HG03045 (cell line): ENCODE measurements around the gene GLRA3.

Experiments used
- ATAC-seq: cut with Tn5 transposase; IDR thresholded peaks from one replicate; pipeline ENCODE4 v1.9.1; 2021; ENCODE audit warnings: mild to moderate bottlenecking, moderate library complexity; ENCODE audit not compliant: unreplicated experiment

The GLRA3 gene

DNA sequence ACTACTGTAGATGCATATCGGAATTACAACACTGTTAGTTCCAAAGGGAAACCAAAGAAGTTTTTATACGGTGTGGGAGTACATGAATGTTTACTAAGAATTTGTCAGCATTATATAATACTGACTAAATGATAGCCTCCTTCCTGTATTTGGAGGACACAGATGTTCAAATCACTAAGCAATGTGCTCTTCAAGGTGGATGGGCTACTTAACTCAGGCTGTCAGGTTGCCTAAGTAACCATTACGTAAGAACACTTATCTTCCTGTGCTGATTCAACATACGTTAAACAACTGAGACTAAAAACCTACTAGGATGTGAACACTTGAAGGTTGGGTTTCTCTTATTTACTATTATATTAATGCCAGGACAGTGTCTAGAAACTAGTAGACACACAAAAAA is 224.8 kb downstream of the GLRA3 start:
- no peak for ATAC-seq

DNA sequence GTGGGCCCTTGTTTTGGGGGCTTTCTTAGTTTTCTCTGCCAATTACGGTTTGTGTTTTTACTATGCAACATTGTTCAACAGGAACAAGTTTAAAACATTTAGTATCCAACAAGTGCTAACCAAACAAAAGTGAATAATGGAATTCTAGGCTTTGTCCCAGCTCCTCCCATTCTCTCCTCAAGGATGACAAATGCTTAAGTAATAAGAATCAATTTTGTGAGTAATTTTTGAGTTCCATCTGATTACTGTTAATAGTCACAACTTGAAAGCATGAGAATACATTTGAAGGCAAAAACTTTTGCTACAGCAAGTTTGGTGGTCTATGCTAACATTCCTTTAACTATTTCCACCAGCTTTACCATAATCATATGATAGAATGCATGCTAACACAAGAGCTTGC is 228.7 kb downstream of the GLRA3 start:
- no peak for ATAC-seq

DNA sequence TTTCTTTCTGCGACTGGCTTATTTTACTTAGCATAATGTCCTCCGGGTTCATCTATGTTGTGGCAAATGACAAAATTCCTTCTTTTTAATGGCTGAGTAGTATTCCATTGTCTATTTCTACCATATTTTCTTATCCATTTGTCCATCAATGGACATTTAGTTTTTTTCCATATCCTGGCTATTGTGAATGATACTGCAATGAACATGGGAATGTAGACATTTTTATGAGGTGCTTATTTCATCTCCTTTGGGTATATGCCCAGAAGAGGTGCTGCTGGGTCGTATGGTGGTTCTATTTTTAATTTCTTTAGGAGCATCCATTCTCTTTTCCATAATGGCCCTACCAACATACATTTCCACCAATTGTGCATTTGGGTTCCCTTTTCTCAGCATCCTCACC is 230.2 kb downstream of the GLRA3 start:
- ATAC-seq = no peak

DNA sequence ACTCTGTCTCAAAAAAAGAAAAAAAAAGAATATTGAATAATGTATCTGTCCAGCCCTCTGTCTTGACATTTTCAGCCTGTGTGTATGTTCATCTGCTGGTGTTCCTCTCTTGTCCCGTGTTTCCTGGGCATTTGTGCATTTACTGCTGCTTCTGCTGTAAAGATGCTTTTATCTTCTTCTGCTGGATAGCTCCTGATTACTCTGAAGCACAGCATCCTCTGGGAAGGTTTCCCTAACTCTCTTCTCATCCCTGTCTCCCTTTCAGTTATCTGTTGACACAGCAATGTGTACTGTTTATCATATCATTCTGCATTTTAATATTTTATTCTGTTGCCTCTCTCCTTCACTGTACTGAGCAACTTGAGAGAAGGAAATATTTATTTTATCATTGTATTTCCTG is 232.5 kb downstream of the GLRA3 start:
- ATAC-seq = no peak

DNA sequence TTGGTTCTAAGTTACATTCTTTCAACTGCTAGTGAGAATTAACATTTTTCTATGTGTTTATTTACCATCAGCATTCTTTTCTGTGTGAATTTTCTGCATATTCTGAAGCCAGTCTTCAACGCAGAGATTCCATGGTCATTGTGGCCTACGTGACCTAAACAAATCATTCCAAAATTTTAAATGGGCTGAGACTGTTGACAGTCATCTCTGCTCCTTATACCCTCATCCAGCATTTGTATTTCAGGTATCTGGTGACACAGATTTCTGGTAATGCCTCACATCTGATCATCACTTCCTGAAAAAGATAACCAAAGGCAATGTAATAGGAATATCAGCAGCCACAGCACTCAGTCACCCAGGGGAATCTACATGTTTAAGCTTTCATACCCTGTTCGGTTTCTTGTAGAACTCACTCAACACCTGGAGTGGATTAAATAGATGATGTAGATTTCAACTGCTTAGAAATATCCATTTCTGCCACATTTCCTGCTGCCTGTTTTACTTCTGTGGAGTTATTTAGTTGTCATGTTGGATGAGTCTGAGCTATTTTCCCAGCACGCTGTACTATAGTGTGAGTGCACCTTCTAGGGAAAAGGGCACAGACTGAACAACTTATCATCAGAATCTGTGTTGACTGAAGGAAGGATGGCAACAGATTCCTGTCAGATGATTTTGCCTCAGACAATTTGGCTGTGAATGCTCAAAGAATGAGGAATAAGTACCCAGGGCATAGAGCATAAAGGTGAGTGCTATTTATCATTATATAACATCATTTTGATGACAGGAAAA is 233.7 kb downstream of the GLRA3 start:
- no peak for ATAC-seq

DNA sequence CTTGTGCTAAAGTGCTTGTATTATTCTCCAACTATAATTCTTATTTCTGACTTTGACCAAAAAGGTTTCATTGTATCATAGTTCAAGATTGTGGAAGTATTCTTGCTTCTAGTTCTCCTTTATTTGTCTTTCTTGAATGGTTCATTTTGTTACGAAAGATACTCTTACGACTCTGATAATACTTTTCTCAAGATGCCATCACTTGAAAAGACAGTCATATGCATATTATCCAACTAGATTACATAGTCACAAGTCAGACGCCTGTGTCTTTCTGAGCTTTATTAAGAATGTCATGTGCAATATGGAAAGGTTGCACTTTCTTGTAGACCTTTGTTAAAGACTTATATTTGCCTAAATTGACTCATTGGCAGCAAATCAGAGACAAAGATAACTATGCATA is 235.3 kb downstream of the GLRA3 start:
- ATAC-seq = no peak

DNA sequence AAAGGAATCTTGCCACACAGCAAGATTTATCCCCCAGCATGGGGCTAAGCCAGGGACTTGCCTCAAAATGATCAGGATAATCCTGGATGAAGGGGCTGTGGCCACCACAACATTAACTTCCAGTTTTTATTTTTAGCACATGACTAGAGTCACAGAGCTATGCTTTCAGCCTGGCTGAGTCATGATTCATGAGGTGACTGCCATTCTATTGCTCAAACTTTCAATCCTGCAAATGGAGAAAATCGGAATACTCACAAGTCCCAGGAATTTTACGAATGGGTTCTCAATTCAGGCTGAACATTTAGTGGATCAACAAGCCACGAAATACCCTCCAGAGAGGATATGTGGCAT is 236.1 kb downstream of the GLRA3 start:
- ATAC-seq = no peak

DNA sequence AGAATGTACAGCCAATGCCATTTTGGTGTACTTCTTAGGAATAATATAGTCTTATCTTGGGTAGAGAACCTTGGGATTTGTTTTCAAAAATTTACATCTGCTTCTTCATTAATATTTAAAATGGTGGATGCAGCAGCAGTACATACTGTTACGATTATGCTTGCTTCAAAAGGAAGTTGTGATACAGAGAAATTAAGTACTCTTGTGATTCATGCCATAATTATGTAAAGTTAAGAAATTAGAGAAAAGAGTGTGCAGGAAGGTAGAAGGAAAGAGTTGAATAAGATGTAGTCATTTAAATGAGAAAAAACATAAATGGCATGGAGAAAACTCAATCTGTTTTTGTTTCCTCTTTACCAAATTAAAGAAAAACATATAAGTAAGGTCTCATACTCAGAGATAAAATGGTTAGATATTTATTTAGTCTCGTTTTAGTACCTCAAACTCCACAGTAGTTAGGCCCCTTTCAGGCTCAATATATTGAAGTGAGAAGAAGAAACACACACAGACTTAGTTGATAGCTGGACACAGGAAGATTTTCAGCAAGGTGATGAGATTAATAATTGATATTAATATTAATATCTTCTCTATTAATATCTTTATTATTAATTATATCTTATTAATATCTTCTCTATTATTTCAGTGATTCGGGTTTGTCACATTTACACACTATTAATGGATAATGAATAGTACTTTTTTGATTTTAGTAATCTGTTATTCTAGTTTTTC is 236.6 kb downstream of the GLRA3 start:
- ATAC-seq = no peak

DNA sequence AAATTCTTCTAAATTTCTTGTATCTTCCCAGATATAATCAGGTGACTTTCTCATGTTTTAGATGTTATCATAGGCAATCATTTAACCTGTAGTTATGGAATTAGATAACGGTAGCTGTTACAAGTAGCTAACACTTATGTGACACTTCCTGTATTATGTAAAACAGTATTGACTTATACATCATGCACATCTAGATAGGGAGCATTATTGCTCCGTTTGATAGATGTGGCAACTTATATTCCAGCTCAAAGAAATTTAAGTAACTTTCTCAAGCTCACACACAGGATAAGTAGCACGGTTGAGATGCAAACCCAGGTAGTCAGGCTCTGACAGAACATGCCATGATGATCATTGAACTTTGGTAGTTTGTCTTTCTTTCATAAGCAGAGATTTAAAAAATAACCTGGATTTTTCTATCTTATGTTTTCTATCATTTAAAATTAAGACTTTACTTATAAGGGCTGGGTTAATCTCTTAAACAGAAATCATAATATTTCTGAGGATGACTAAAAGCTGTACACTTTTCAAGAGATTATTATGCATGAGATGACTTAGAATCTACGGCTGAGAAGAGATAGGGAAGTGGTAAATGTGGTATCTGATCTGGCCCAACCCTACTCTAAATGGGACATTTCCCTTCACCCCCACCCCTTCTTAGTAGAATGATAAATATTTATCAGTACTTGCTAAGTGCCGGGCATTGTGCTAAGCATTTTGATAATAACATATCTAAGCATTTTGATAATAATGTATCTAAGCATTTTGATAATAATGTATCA is 237.6 kb downstream of the GLRA3 start:
- peak; percentile 44 for ATAC-seq

DNA sequence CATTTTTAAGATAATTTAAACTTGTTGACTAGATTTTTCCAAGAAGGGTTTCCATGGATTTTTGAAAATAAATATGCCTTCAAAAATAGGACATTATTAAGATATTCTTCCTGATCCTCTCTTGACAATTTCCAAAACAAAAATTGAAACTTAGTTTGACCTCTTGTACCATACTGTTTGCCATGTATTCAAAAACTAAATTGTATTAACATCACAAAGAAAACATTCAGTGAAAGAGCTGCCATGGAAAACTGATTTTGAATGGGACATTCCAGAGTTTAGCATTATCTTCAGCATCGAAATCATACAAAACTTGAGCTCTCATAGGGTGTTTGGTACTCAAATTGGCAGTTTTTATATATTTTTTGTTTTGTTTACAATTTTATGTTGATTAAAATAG is 238.7 kb downstream of the GLRA3 start:
- ATAC-seq = no peak
